Panc1 (cell line): ENCODE results near the gene BMPR2. TPM values are rescaled to one million over a fixed set of nuclear protein-coding genes. Genes with fewer than 3 reads are reported as not detected.

ENCODE experiments used
- ATAC-seq: fragments of 200-7000 bp; cut with Tn5 transposase; 2 replicates; pipeline ENCODE4 v1.9.1; 2020; ENCODE audit warnings: mild to moderate bottlenecking, moderate library complexity
- BruUV-seq: library from RNA; stranded (reverse); fragments of 400-500 nt; replicated peaks from 2 replicates; lab custom pipeline; 2021; lab: Mats Ljungman, UMichigan
- CTCF ChIA-PET: fragments of 300-600 bp; sonication (Branson Sonifier 250); formaldehyde crosslinking; loops from one replicate; lab custom pipeline; 2022; ENCODE audit warnings: antibody characterized with exemption; lab: Charles Lee
- POLR2A ChIA-PET: fragments of 300-600 bp; sonication (Branson Sonifier 250); formaldehyde crosslinking; loops from one replicate; lab custom pipeline; 2022; ENCODE audit warnings: antibody characterized with exemption; lab: Charles Lee
- DNase-seq: peaks from one replicate; pipeline ENCODE4 v3.0.0-alpha.2; 2010; ENCODE audit warnings: low read depth, low spot score
- H3K27ac ChIP-seq: 2 replicates; pipeline ENCODE4 v1.5.1; 2011; ENCODE audit warnings: mild to moderate bottlenecking, low read length, inconsistent platforms
- H3K27me3 ChIP-seq: fragments of 200-500 bp; sonication (Bioruptor generic); 2 replicates; pipeline ENCODE4 v1.6.0; 2014; ENCODE audit warnings: low read length, inconsistent platforms; ENCODE audit not compliant: control insufficient read depth, insufficient read depth
- H3K36me3 ChIP-seq: fragments of 200-500 bp; sonication (Bioruptor generic); 2 replicates; pipeline ENCODE4 v1.5.1; 2014; ENCODE audit warnings: inconsistent platforms, mild to moderate bottlenecking, low read length, moderate library complexity; ENCODE audit not compliant: control insufficient read depth, insufficient read depth
- H3K4me1 ChIP-seq: 2 replicates; pipeline ENCODE4 v1.5.1; 2011; ENCODE audit warnings: inconsistent platforms, mild to moderate bottlenecking, low read length, moderate library complexity; ENCODE audit not compliant: control insufficient read depth, insufficient read depth
- H3K4me3 ChIP-seq, 2 experiments: 2 replicates each; pipeline ENCODE4 v1.5.1; 2011 to 2012; ENCODE audit warnings: low read depth in 2 of 2, low read length in 2 of 2, mild to moderate bottlenecking in 2 of 2, inconsistent platforms in 1 of 2, moderate library complexity in 1 of 2
- H3K9me3 ChIP-seq: fragments of 200-500 bp; sonication (Bioruptor generic); 2 replicates; pipeline ENCODE4 v1.5.1; 2014; ENCODE audit warnings: low read depth, mild to moderate bottlenecking, inconsistent platforms, low read length, moderate library complexity; ENCODE audit not compliant: control insufficient read depth, insufficient read depth
- CTCF ChIP-seq: fragments of 450-650 bp; IDR thresholded peaks from 2 replicates; pipeline ENCODE4 v1.5.1; 2017; ENCODE audit warnings: mild to moderate bottlenecking
- POLR2AphosphoS5 ChIP-seq: IDR thresholded peaks from 2 replicates; pipeline ENCODE4 v1.6.1; 2012; ENCODE audit warnings: mild to moderate bottlenecking, low read depth, low read length, moderate library complexity
- REST ChIP-seq, 2 experiments: IDR thresholded peaks; 2 replicates each; pipeline ENCODE4 v1.6.1; 2011 to 2012; ENCODE audit warnings: low read depth in 2 of 2, control low read depth in 1 of 2, low read length in 1 of 2, mild to moderate bottlenecking in 1 of 2, moderate library complexity in 1 of 2; ENCODE audit not compliant: insufficient read depth in 1 of 2
- SIN3A ChIP-seq: IDR thresholded peaks from 2 replicates; pipeline ENCODE4 v1.6.1; 2012; ENCODE audit warnings: low read depth, mild to moderate bottlenecking, low read length, moderate library complexity, borderline replicate concordance; ENCODE audit not compliant: insufficient read depth
- TCF7L2 ChIP-seq: IDR thresholded peaks from 2 replicates; pipeline ENCODE4 v1.6.1; 2011; ENCODE audit warnings: mild to moderate bottlenecking, low read depth, low read length, inconsistent platforms
- in situ Hi-C: cut with HindIII; loops from 2 replicates; pipeline ENCODE4 v1.10.0; 2016; ENCODE audit warnings: low sequenced_read_pairs, low pct_unique_long_range_greater_than_20kb
- intact Hi-C: fragments of 100-400 bp; cut with micrococcal nuclease; formaldehyde crosslinking; loops from one replicate; pipeline ENCODE4 v1.10.0; 2022; ENCODE audit not compliant: unreplicated experiment
- total RNA-seq: library from RNA; stranded (reverse); gene quantifications from one replicate; pipeline ENCODE4 v1.2.1, GENCODE V29; 2021; ENCODE audit not compliant: unreplicated experiment

BMPR2 gene
- total RNA-seq, 1 experiment from 2014 or later, result 65.2 TPM

- TF ChIP-seq REST (IDR thresholded peaks at IDR 0.05; ENCODE audit: insufficient read depth in 1 of 2, low read depth in 2 of 2, low read length in 1 of 2), result no peak
- no peak for TF ChIP-seq SIN3A
- ChIA-PET POLR2A (no interaction called here), CTCF (no interaction called here)
- H3K4me1 ChIP-seq, result peaks cover 3% of the 10 kb centered on the region
- H3K4me3 ChIP-seq, result no peak overlapping the region
- ATAC-seq (peak; percentile 29; the same call in 1 of the 2 replicates), DNase-seq (no peak)
- no peak overlapping the region for H3K27ac ChIP-seq
- H3K27me3 ChIP-seq, result no peaks in the 10 kb centered on the region
- BruUV-seq, result no TSS peak
- intact Hi-C loops, result no loop called here
- H3K9me3 ChIP-seq, result no peaks in the 10 kb centered on the region
- in situ Hi-C loops, result no loop called here
- no peaks in the 10 kb centered on the region for H3K36me3 ChIP-seq
Measured at GRCh38 chr2:202589582-202589949, 213.4 kb downstream of the BMPR2 start.

GRCh38 chr2:202592566-202592965, 216.4 kb downstream of the BMPR2 start:
- intact Hi-C loops (no loop called here), in situ Hi-C loops (no loop called here)
- H3K36me3 ChIP-seq, result no peaks in the 10 kb centered on the region
- ChIA-PET CTCF (no interaction called here), POLR2A (no interaction called here)
- peaks cover 3% of the 10 kb centered on the region for H3K4me1 ChIP-seq
- H3K27ac ChIP-seq, result no peak overlapping the region
- ATAC-seq (no peak), DNase-seq (no peak)
- no TSS peak for BruUV-seq
- no peaks in the 10 kb centered on the region for H3K27me3 ChIP-seq
- no peaks in the 10 kb centered on the region for H3K9me3 ChIP-seq
- H3K4me3 ChIP-seq, result no peak overlapping the region
- TF ChIP-seq TCF7L2 (no peak), REST (IDR thresholded peaks at IDR 0.05; ENCODE audit: insufficient read depth in 1 of 2, low read depth in 2 of 2, low read length in 1 of 2) (no peak), CTCF (no peak), POLR2AphosphoS5 (no peak), SIN3A (no peak)
